Activated naive CD8-positive, alpha-beta T cell treated with anti-CD3 and anti-CD28 coated beads for 36 hours (primary cell): Measurements from ENCODE around the gene CLDN19. TPM values are rescaled to one million over a fixed set of nuclear protein-coding genes. Genes with fewer than 3 reads are reported as not detected.
A peak's percentile ranks its signal among the peaks of the same experiment; 100 is the strongest.
"Not testable (repeated sequence)": the region's sequence is repeated elsewhere in the genome, so short reads cannot be mapped to it uniquely, and the experiment has no call there.

Experiments used
- DNase-seq: peaks from one replicate; pipeline ENCODE4 v3.0.0; 2021
- H3K27ac Mint-ChIP-seq: one replicate; pipeline ENCODE4 v1.8.0; 2022; ENCODE audit warnings: mild to moderate bottlenecking, moderate library complexity, mixed read lengths
- H3K27me3 Mint-ChIP-seq: one replicate; pipeline ENCODE4 v1.8.0; 2022; ENCODE audit warnings: mild to moderate bottlenecking, mixed read lengths
- H3K36me3 Mint-ChIP-seq: one replicate; pipeline ENCODE4 v1.8.0; 2021; ENCODE audit warnings: mild to moderate bottlenecking, mixed read lengths
- H3K4me1 Mint-ChIP-seq: one replicate; pipeline ENCODE4 v1.8.0; 2021; ENCODE audit warnings: mixed read lengths
- H3K4me3 Mint-ChIP-seq: one replicate; pipeline ENCODE4 v1.8.0; 2022; ENCODE audit warnings: mild to moderate bottlenecking, moderate library complexity, mixed read lengths
- H3K9me3 Mint-ChIP-seq: one replicate; pipeline ENCODE4 v1.8.0; 2022; ENCODE audit warnings: mixed read lengths
- total RNA-seq, 2 experiments: library from RNA; stranded (reverse); gene quantifications; one replicate each; pipeline ENCODE4 v1.2.3, GENCODE V29; 2021

CLDN19 gene
- total RNA-seq, 2 experiments from 2014 or later: not detected

- Mint-ChIP-seq H3K36me3 (no peaks in the 10 kb centered on the region), H3K27me3 (no peaks in the 10 kb centered on the region), H3K4me1 (peaks cover 2% of the 10 kb centered on the region), H3K9me3 (no peaks in the 10 kb centered on the region), H3K27ac (no peak overlapping the region), H3K4me3 (no peak overlapping the region)
- DNase-seq: no peak
These were observed 2.8 kb downstream of the CLDN19 start for GRCh38 chr1:42737257-42737656.

DNA sequence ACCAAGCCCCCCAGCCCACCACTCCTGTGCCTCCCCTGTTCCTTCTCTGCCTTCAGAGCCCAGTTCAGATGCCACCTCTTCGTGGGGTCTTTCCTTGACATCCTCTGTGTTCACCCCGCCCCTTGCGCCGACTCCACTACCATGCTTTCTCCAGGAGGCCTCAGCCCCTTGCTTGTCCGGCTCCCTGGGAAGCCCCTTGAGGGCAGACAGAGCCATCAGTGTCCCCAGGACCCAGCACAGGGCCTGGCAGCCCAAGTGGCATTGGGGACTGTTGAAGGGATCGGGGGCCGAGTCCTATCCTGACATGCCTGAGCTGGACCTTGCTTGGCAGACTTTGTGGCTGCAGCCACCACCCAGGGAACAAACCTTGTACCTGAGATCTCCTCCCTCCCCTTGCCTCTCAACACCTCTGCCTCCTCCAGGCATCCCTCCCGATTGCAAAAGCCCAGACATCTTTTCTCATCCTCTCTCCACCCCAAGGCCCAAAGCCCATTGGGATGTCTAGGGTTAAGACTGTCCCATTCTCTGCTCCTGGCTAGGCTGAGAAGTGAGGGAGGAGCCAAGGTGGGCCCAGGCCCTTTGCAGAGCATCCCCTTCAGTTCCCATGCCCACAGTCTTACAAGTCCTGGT lies 3.4 kb downstream of the CLDN19 start:
- Mint-ChIP-seq H3K27ac (no peak overlapping the region), H3K27me3 (no peaks in the 10 kb centered on the region)

DNA sequence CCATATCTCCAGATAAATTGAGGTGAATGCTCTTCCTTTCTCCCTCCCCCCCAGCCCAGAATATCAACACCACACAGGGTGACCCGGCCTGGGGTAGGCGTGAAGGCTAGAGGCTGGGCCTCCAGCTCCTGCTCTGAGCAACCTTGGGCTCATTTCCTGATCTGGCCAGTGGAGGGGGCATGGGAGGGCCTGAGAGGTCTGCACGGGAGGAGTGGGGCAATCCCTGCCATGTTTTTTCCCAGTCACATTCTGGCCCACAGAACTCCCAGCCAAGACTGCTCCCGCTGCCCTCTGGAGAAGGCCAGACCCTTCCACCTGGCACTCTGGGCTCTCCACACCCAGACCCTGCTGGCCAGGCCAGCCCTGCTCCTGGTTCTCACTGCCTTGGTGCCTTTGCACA lies 3.9 kb downstream of the CLDN19 start:
- Mint-ChIP-seq H3K27ac (no peak overlapping the region), H3K9me3 (no peaks in the 10 kb centered on the region), H3K36me3 (no peaks in the 10 kb centered on the region), H3K27me3 (no peaks in the 10 kb centered on the region), H3K4me1 (peaks cover 2% of the 10 kb centered on the region), H3K4me3 (no peak overlapping the region)
- no peak for DNase-seq

More for the DNA sequence above, 3.4 kb downstream of the CLDN19 start:
- no peak overlapping the region for H3K4me3 Mint-ChIP-seq
- H3K4me1 Mint-ChIP-seq: peaks cover 2% of the 10 kb centered on the region
- no peaks in the 10 kb centered on the region for H3K36me3 Mint-ChIP-seq
- no peak for DNase-seq
- H3K9me3 Mint-ChIP-seq: no peaks in the 10 kb centered on the region

DNA sequence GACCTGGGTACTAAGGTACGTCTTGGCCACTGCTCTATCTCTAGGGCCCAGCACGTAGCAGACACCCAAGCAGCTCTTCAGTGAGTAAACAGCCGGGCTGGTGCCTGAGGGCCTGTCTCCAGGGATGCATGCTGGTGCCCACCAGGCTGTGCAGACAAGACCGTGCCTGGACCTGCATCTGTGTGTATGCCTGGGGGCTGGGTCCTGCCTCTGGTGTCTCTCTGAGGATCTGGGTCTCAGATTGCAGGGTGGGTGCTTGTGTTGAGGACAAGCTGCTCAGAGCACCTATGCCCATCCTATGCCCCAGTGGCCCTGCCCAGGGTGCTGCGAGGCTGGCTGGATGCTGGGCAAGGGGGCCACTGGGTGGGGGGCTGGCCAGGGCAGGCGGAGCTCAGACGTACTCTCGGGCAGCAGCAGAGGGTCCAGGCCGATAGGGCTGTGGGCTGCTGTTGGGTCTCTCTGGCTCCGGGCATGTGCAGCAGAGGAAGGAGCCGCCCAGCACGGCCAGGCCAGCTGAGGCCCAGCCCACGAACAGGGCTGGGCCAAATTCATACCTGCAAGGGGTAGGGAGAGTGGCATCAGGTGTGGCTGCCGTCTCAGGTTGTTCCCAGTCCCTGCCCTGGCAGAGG lies 4.4 kb downstream of the CLDN19 start:
- Mint-ChIP-seq H3K4me1 (peaks cover 5% of the 10 kb centered on the region), H3K27me3 (no peaks in the 10 kb centered on the region), H3K4me3 (no peak overlapping the region), H3K36me3 (no peaks in the 10 kb centered on the region), H3K27ac (no peak overlapping the region), H3K9me3 (no peaks in the 10 kb centered on the region)
- DNase-seq: no peak

GRCh38 chr1:42735056-42735455 lies 5.0 kb downstream of the CLDN19 start:
- Mint-ChIP-seq H3K27ac (no peak overlapping the region), H3K9me3 (no peaks in the 10 kb centered on the region), H3K36me3 (no peaks in the 10 kb centered on the region), H3K4me1 (peaks cover 5% of the 10 kb centered on the region), H3K4me3 (no peak overlapping the region), H3K27me3 (no peaks in the 10 kb centered on the region)
- DNase-seq: no peak

DNA sequence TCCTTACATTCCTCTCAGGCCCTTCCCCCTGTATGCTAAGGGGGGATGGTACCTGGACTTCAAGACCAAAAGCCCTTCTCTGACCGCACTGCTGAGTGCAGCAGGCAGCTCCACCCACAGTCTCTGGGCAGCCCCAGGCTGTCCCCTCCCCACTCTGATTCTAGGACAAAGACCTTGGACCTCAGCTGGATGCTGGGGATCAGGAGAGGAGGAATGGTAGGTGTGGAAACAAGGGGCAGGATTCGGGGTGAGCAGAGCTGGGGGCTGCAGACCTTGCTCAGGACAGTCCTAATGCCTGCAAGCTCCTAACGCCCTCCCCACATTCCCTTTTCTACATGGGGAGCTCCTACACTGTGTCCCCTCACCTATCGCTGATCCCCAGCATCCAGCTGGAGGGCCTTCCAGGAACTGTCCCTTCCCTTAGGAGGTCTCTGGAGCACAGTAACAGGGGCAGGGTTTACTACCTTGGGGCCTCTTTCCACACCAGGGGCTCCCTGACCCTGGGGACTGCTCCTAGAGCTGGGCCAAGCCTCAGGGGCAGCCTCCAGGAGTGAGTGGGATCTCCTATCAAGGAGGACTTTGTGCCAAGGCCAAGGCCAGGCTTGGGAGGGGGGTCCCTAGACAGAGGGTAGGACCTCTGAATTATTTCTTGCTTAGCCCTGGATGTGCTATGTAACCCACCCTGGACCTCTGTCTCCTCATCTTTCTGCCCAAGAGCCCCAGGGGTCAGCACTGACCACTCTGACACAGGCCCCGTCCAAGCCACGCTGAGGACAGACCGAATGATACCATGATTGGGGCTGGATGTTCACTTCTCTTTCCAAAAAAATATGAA lies 5.6 kb downstream of the CLDN19 start:
- peaks cover 5% of the 10 kb centered on the region for H3K4me1 Mint-ChIP-seq
- DNase-seq: no peak
- no peaks in the 10 kb centered on the region for H3K9me3 Mint-ChIP-seq
- H3K27me3 Mint-ChIP-seq: no peaks in the 10 kb centered on the region
- no peaks in the 10 kb centered on the region for H3K36me3 Mint-ChIP-seq
- no peak overlapping the region for H3K4me3 Mint-ChIP-seq
- no peak overlapping the region for H3K27ac Mint-ChIP-seq

GRCh38 chr1:42733415-42734200 lies 6.4 kb downstream of the CLDN19 start:
- H3K4me3 Mint-ChIP-seq: no peak overlapping the region
- no peak for DNase-seq

GRCh38 chr1:42732126-42732680 lies 7.8 kb downstream of the CLDN19 start:
- Mint-ChIP-seq H3K27ac (no peak overlapping the region), H3K4me3 (no peak overlapping the region), H3K9me3 (no peaks in the 10 kb centered on the region), H3K36me3 (no peaks in the 10 kb centered on the region), H3K4me1 (peaks cover 5% of the 10 kb centered on the region), H3K27me3 (no peaks in the 10 kb centered on the region)
- DNase-seq: no peak

More at GRCh38 chr1:42733415-42734200, 6.4 kb downstream of the CLDN19 start:
- peaks cover 5% of the 10 kb centered on the region for H3K4me1 Mint-ChIP-seq
- H3K36me3 Mint-ChIP-seq: no peaks in the 10 kb centered on the region
- H3K27ac Mint-ChIP-seq: no peak overlapping the region
- H3K9me3 Mint-ChIP-seq: no peaks in the 10 kb centered on the region
- no peaks in the 10 kb centered on the region for H3K27me3 Mint-ChIP-seq

- no peak overlapping the region for H3K4me3 Mint-ChIP-seq
- no peaks in the 10 kb centered on the region for H3K27me3 Mint-ChIP-seq
- H3K9me3 Mint-ChIP-seq: no peaks in the 10 kb centered on the region
- no peak for DNase-seq
- H3K27ac Mint-ChIP-seq: no peak overlapping the region
- H3K4me1 Mint-ChIP-seq: peaks cover 4% of the 10 kb centered on the region
- no peaks in the 10 kb centered on the region for H3K36me3 Mint-ChIP-seq
These were observed 8.5 kb downstream of the CLDN19 start for GRCh38 chr1:42731585-42731984.

GRCh38 chr1:42730988-42731387 lies 9.0 kb downstream of the CLDN19 start:
- Mint-ChIP-seq H3K36me3 (no peaks in the 10 kb centered on the region), H3K4me1 (peaks cover 4% of the 10 kb centered on the region), H3K27me3 (no peaks in the 10 kb centered on the region), H3K27ac (no peak overlapping the region), H3K4me3 (no peak overlapping the region), H3K9me3 (no peaks in the 10 kb centered on the region)
- peak; percentile 53 for DNase-seq

- no peaks in the 10 kb centered on the region for H3K36me3 Mint-ChIP-seq
- H3K4me3 Mint-ChIP-seq: no peak overlapping the region
- no peaks in the 10 kb centered on the region for H3K9me3 Mint-ChIP-seq
- H3K27ac Mint-ChIP-seq: no peak overlapping the region
- peaks cover 4% of the 10 kb centered on the region for H3K4me1 Mint-ChIP-seq
- no peak for DNase-seq
- H3K27me3 Mint-ChIP-seq: no peaks in the 10 kb centered on the region
These were observed 10.0 kb downstream of the CLDN19 start for GRCh38 chr1:42730002-42730401.

- not testable (repeated sequence) for H3K27ac Mint-ChIP-seq, H3K36me3 Mint-ChIP-seq, H3K4me1 Mint-ChIP-seq, H3K27me3 Mint-ChIP-seq, DNase-seq, H3K9me3 Mint-ChIP-seq, H3K4me3 Mint-ChIP-seq
These were observed 14.2 kb downstream of the CLDN19 start for GRCh38 chr1:42725820-42726219.

DNA sequence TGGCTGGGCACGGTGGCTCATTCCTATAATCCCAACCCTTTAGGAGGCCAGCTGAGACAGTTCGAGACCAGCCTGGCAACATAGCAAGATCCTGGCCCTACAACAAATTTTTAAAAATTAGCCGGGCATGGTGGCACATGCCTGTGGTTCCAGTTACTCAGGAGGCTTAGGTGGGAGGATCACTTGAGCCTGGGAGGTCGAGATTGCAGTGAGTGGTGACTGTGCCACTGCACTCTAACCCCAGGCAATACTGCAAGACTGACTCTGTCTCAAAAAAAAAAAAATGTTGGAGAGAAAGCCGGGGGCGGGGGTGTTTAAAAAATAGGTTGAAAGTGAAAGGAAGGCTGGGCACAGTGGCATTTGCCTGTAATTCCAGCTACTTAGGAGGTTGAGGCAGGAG lies 16.5 kb downstream of the CLDN19 start:
- Mint-ChIP-seq H3K36me3 (peaks cover under 1% of the 10 kb centered on the region), H3K4me1 (no peaks in the 10 kb centered on the region), H3K27ac (no peak overlapping the region), H3K4me3 (no peak overlapping the region), H3K27me3 (no peaks in the 10 kb centered on the region), H3K9me3 (no peaks in the 10 kb centered on the region)
- DNase-seq: peak; percentile 8

DNA sequence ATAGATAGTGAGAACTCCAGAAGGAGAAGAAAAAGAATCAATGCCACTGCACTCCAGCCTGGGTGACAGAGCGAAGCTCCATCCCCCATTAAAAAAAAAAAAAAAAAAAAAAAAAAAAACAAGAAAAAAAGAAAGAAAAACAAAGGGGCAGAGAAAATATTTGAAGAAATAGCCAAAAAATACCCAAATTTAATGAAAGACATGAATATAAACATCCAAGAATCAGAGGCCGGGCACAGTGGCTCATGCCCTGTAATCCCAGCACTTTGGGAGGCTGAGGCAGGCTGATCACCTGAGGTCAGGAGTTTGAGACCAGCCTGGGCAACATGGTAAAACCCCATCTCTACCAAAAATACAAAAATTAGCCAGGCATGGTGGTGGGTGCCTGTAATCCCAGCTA lies 17.6 kb downstream of the CLDN19 start:
- H3K27me3 Mint-ChIP-seq, H3K36me3 Mint-ChIP-seq, H3K4me1 Mint-ChIP-seq, H3K27ac Mint-ChIP-seq, DNase-seq, H3K9me3 Mint-ChIP-seq, H3K4me3 Mint-ChIP-seq: not testable (repeated sequence)

DNA sequence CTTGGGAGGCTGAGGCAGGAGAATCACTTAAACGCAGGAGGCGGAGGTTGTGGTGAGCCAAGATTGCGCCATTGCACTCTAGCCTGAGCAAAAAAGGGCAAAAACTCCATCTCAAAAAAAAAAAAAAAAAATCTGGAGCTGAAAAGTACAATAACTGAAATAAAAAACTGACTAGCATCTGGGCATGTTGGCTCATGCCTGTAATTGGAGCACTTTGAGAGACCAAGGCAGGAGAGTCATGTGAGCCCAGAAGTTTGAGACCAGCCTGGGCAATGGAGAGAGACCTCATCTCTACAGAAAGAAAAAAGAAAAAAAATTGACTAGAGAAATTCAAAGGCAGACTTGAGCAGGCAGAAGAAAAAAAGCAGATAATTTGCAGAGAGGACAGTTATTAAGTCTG lies 18.1 kb downstream of the CLDN19 start:
- no peak overlapping the region for H3K4me3 Mint-ChIP-seq
- no peak overlapping the region for H3K27ac Mint-ChIP-seq

More for the DNA sequence above, 18.1 kb downstream of the CLDN19 start:
- Mint-ChIP-seq H3K36me3 (peaks cover 9% of the 10 kb centered on the region), H3K9me3 (no peaks in the 10 kb centered on the region), H3K4me1 (no peaks in the 10 kb centered on the region), H3K27me3 (no peaks in the 10 kb centered on the region)
- DNase-seq: no peak
